Cardiac muscle cell (in vitro differentiated cells and primary cell): Measurements from ENCODE around the gene DACT1. TPM values are rescaled to one million over a fixed set of nuclear protein-coding genes. Genes with fewer than 3 reads are reported as not detected.

ENCODE experiments used
- DNase-seq, 2 donors: peaks; one replicate each; pipeline versions ENCODE4 v3.0.0 to v3.0.0-alpha.2; 2010 to 2017; ENCODE audit warnings: low read depth in 1 of 2, low spot score in 1 of 2
- H3K27ac ChIP-seq: fragments of 200-600 bp; sonication (generic); 2 replicates; pipeline ENCODE4 v1.5.1; 2016
- H3K27me3 ChIP-seq: fragments of 200-600 bp; sonication (generic); 2 replicates; pipeline ENCODE4 v1.6.0; 2016; ENCODE audit warnings: control low read depth
- H3K36me3 ChIP-seq: fragments of 200-600 bp; sonication (generic); 2 replicates; pipeline ENCODE4 v1.5.1; 2016; ENCODE audit warnings: control low read depth
- H3K4me1 ChIP-seq: fragments of 200-600 bp; sonication (generic); 2 replicates; pipeline ENCODE4 v1.8.1; 2017; ENCODE audit warnings: low read depth, mild to moderate bottlenecking, mixed run types
- H3K4me3 ChIP-seq: fragments of 200-600 bp; sonication (generic); 2 replicates; pipeline ENCODE4 v1.5.1; 2016; ENCODE audit warnings: mild to moderate bottlenecking
- H3K9me3 ChIP-seq: fragments of 200-600 bp; sonication (generic); 2 replicates; pipeline ENCODE4 v1.5.1; 2017; ENCODE audit warnings: low read depth, mild to moderate bottlenecking, control low read depth
- CTCF ChIP-seq: IDR thresholded peaks from 2 replicates; pipeline ENCODE4 v1.5.1; 2012; ENCODE audit warnings: low read depth, mild to moderate bottlenecking, low read length
- polyA plus RNA-seq: library from polyadenylated mRNA; unstranded; fragments of >200 nt; fragmentation: Nextera tagmentation; extraction: Ambion mirVana; gene quantifications from 2 replicates; pipeline ENCODE4 v1.2.1, GENCODE V29; 2016
- total RNA-seq: library from RNA; depleted of rRNA; stranded (reverse); fragments of >200 nt; gene quantifications from 2 replicates; pipeline ENCODE4 v1.2.3, GENCODE V29; 2016

DACT1 gene
- total and polyA plus RNA-seq, 2 experiments from 2014 or later = 197 to 324 TPM

- H3K27me3 ChIP-seq = no peaks in the 10 kb centered on the region
- no peak for DNase-seq
- no peak overlapping the region for H3K4me3 ChIP-seq
- H3K4me1 ChIP-seq = peaks cover 23% of the 10 kb centered on the region
- no peak overlapping the region for H3K27ac ChIP-seq
- no peaks in the 10 kb centered on the region for H3K36me3 ChIP-seq
- H3K9me3 ChIP-seq = no peaks in the 10 kb centered on the region
- TF ChIP-seq CTCF = no peak
Observed at GRCh38 chr14:58677001-58677400, 39.2 kb downstream of the DACT1 start.

GRCh38 chr14:58677517-58677916 lies 39.8 kb downstream of the DACT1 start:
- DNase-seq = no peak
- Histone ChIP-seq H3K27ac (no peak overlapping the region), H3K27me3 (no peaks in the 10 kb centered on the region), H3K36me3 (no peaks in the 10 kb centered on the region), H3K4me3 (no peak overlapping the region), H3K4me1 (peaks cover 23% of the 10 kb centered on the region), H3K9me3 (no peaks in the 10 kb centered on the region)
- no peak for TF ChIP-seq CTCF

- H3K27me3 ChIP-seq = no peaks in the 10 kb centered on the region
- DNase-seq = no peak
- no peaks in the 10 kb centered on the region for H3K9me3 ChIP-seq
- no peak overlapping the region for H3K27ac ChIP-seq
- peaks cover 23% of the 10 kb centered on the region for H3K4me1 ChIP-seq
- TF ChIP-seq CTCF = no peak
- no peak overlapping the region for H3K4me3 ChIP-seq
- H3K36me3 ChIP-seq = no peaks in the 10 kb centered on the region
Observed at GRCh38 chr14:58677996-58678395, 40.2 kb downstream of the DACT1 start.

GRCh38 chr14:58680698-58681097 lies 42.9 kb downstream of the DACT1 start:
- no peak for DNase-seq
- Histone ChIP-seq H3K4me3 (no peak overlapping the region), H3K36me3 (no peaks in the 10 kb centered on the region), H3K4me1 (peaks cover 12% of the 10 kb centered on the region), H3K27ac (no peak overlapping the region), H3K9me3 (no peaks in the 10 kb centered on the region), H3K27me3 (no peaks in the 10 kb centered on the region)
- no peak for TF ChIP-seq CTCF

- H3K9me3 ChIP-seq = no peaks in the 10 kb centered on the region
- H3K36me3 ChIP-seq = no peaks in the 10 kb centered on the region
- no peak for TF ChIP-seq CTCF
- H3K4me1 ChIP-seq = no peaks in the 10 kb centered on the region
- no peak overlapping the region for H3K27ac ChIP-seq
- H3K4me3 ChIP-seq = no peak overlapping the region
- DNase-seq = no peak
- no peaks in the 10 kb centered on the region for H3K27me3 ChIP-seq
Observed at GRCh38 chr14:58687232-58687795, 49.6 kb downstream of the DACT1 start.
